ENCODE measurements around the gene PURB. TPM values are rescaled to one million over a fixed set of nuclear protein-coding genes. Genes with fewer than 3 reads are reported as not detected.
"Not testable (repeated sequence)": the region's sequence is repeated elsewhere in the genome, so short reads cannot be mapped to it uniquely, and the experiment has no call there.

The PURB gene
- polyA plus RNA-seq, 3 donors, result 3.0 to 13.0 (median 3.0) TPM

- Mint-ChIP-seq H3K4me3 (peak overlapping the region; percentile 81 to 91), H3K4me1 (peaks cover 62% of the 10 kb centered on the region), H3K36me3 (peaks cover 12 to 14% of the 10 kb centered on the region in 2 donors), H3K27me3 (ENCODE audit: low read depth in 3 of 3) (no peaks in the 10 kb centered on the region), H3K27ac (peak overlapping the region; percentile 84 to 99 (median 92)), H3K9me3 (no peaks in the 10 kb centered on the region)
- Histone ChIP-seq H3K4me1 (ENCODE audit: control insufficient read depth in 1 of 2, insufficient read depth in 2 of 2, low read length in 2 of 2) (peaks cover 52 to 69% of the 10 kb centered on the region in 2 donors), H3K9me3 (replicated peaks in 1 of 2; ENCODE audit: control insufficient read depth in 1 of 2, insufficient read depth in 1 of 2, low read length in 2 of 2) (no peaks in the 10 kb centered on the region), H3K36me3 (replicated peaks in 1 of 2; ENCODE audit: control insufficient read depth in 1 of 2, insufficient read depth in 2 of 2, low read length in 2 of 2) (peaks cover 3 to 9% of the 10 kb centered on the region in 2 donors), H4K20me1 (ENCODE audit: insufficient read depth, low read length) (peaks cover 49% of the 10 kb centered on the region), H3K4me2 (replicated peaks; ENCODE audit: extremely low read depth, low read length, poor library complexity, severe bottlenecking) (peak overlapping the region; percentile 95), H2AFZ (ENCODE audit: insufficient read depth, low read depth, low read length, poor library complexity, severe bottlenecking) (no peak overlapping the region), H3K79me2 (ENCODE audit: insufficient read depth, low read length) (peaks cover 78% of the 10 kb centered on the region), H3K27ac (ENCODE audit: low read depth in 1 of 2, low read length in 2 of 2) (peak overlapping the region in 1 of 2 donors; percentile 92), H3K27me3 (ENCODE audit: control insufficient read depth in 2 of 2, insufficient read depth in 2 of 2, low read length in 2 of 2) (no peaks in the 10 kb centered on the region), H3K9ac (ENCODE audit: insufficient read depth, low read length, poor library complexity, severe bottlenecking) (no peak overlapping the region), H3K4me3 (replicated peaks in 1 of 3; ENCODE audit: low read depth in 2 of 3, low read length in 3 of 3) (peak overlapping the region in 2 of 3 experiments; percentile 89 to 98)
- DNase-seq, result peak; percentile 38 to 79 (median 54)
- intact Hi-C loops (cut with micrococcal nuclease), result loop anchor here (5.0 to 10.0 kb wide), 7 partner anchors 42 to 801 kb away; partner anchors contain the start of genes DBNL (in 1 of the 2), PPIA (in 1 of the 2), PURB (in 1 of the 2) and TMED4 (in 1 of the 2)
- no peak for TF ChIP-seq CTCF (IDR thresholded peaks at IDR 0.05)
These were observed 39.9 kb downstream of the PURB start for GRCh38 chr7:44845451-44845850.

GRCh38 chr7:44843440-44843839 is 41.9 kb downstream of the PURB start:
- H2AFZ ChIP-seq (ENCODE audit: insufficient read depth, low read depth, low read length, poor library complexity, severe bottlenecking); H3K4me2 ChIP-seq (replicated peaks; ENCODE audit: extremely low read depth, low read length, poor library complexity, severe bottlenecking); H3K4me3 ChIP-seq (replicated peaks in 1 of 3; ENCODE audit: low read depth in 2 of 3, low read length in 3 of 3); DNase-seq; H3K27ac Mint-ChIP-seq; H3K27ac ChIP-seq (ENCODE audit: low read depth in 1 of 2, low read length in 2 of 2); H3K9ac ChIP-seq (ENCODE audit: insufficient read depth, low read length, poor library complexity, severe bottlenecking); H3K27me3 Mint-ChIP-seq (ENCODE audit: low read depth in 3 of 3); H3K9me3 Mint-ChIP-seq; H3K27me3 ChIP-seq (ENCODE audit: control insufficient read depth in 2 of 2, insufficient read depth in 2 of 2, low read length in 2 of 2); H3K9me3 ChIP-seq (replicated peaks in 1 of 2; ENCODE audit: control insufficient read depth in 1 of 2, insufficient read depth in 1 of 2, low read length in 2 of 2); H3K4me3 Mint-ChIP-seq: not testable (repeated sequence)
- H3K4me1 Mint-ChIP-seq, result peaks cover 47% of the 10 kb centered on the region
- intact Hi-C loops (cut with micrococcal nuclease), result loop anchor here (5.0 to 10.0 kb wide), 5 partner anchors 46 to 799 kb away; partner anchors contain the start of genes DBNL (in 1 of the 2) and PPIA (in 1 of the 2)
- Histone ChIP-seq H3K79me2 (ENCODE audit: insufficient read depth, low read length) (peaks cover 93% of the 10 kb centered on the region), H4K20me1 (ENCODE audit: insufficient read depth, low read length) (peaks cover 61% of the 10 kb centered on the region), H3K4me1 (ENCODE audit: control insufficient read depth in 1 of 2, insufficient read depth in 2 of 2, low read length in 2 of 2) (peaks cover 38 to 55% of the 10 kb centered on the region in 2 donors), H3K36me3 (replicated peaks in 1 of 2; ENCODE audit: control insufficient read depth in 1 of 2, insufficient read depth in 2 of 2, low read length in 2 of 2) (peaks cover 16 to 22% of the 10 kb centered on the region in 2 donors)
- peaks cover 24 to 29% of the 10 kb centered on the region in 2 donors for H3K36me3 Mint-ChIP-seq
- no CpG with 5 or more reads among the region's 5 CpGs for WGBS (ENCODE audit: insufficient coverage)

GRCh38 chr7:44842675-44843074 is 42.7 kb downstream of the PURB start:
- H3K79me2 ChIP-seq (ENCODE audit: insufficient read depth, low read length), result peaks cover 100% of the 10 kb centered on the region
- Mint-ChIP-seq H3K4me1 (peaks cover 47% of the 10 kb centered on the region), H3K27ac (peak overlapping the region; percentile 78 to 93 (median 88)), H3K36me3 (peaks cover 25 to 35% of the 10 kb centered on the region in 2 donors)
- H3K36me3 ChIP-seq (replicated peaks in 1 of 2; ENCODE audit: control insufficient read depth in 1 of 2, insufficient read depth in 2 of 2, low read length in 2 of 2), result peaks cover 18 to 26% of the 10 kb centered on the region in 2 donors
- H3K4me3 Mint-ChIP-seq; H3K27me3 ChIP-seq (ENCODE audit: control insufficient read depth in 2 of 2, insufficient read depth in 2 of 2, low read length in 2 of 2); H3K9me3 Mint-ChIP-seq; DNase-seq; H3K4me2 ChIP-seq (replicated peaks; ENCODE audit: extremely low read depth, low read length, poor library complexity, severe bottlenecking); H3K27me3 Mint-ChIP-seq (ENCODE audit: low read depth in 3 of 3); H3K4me3 ChIP-seq (replicated peaks in 1 of 3; ENCODE audit: low read depth in 2 of 3, low read length in 3 of 3); H3K9me3 ChIP-seq (replicated peaks in 1 of 2; ENCODE audit: control insufficient read depth in 1 of 2, insufficient read depth in 1 of 2, low read length in 2 of 2); H3K9ac ChIP-seq (ENCODE audit: insufficient read depth, low read length, poor library complexity, severe bottlenecking); H2AFZ ChIP-seq (ENCODE audit: insufficient read depth, low read depth, low read length, poor library complexity, severe bottlenecking): not testable (repeated sequence)
- H4K20me1 ChIP-seq (ENCODE audit: insufficient read depth, low read length), result peaks cover 64% of the 10 kb centered on the region
- peak overlapping the region in 1 of 2 donors; percentile 81 for H3K27ac ChIP-seq (ENCODE audit: low read depth in 1 of 2, low read length in 2 of 2)
- intact Hi-C loops (cut with micrococcal nuclease), result loop anchor here (5.0 to 10.0 kb wide), 5 partner anchors 45 to 798 kb away; partner anchors contain the start of genes DBNL (in 1 of the 2) and PPIA (in 1 of the 2)
- 91% methylated on average over 4 of the region's 8 CpGs for WGBS (ENCODE audit: insufficient coverage)
- H3K4me1 ChIP-seq (ENCODE audit: control insufficient read depth in 1 of 2, insufficient read depth in 2 of 2, low read length in 2 of 2), result peaks cover 38 to 54% of the 10 kb centered on the region in 2 donors

Data from CD14-positive monocyte (primary cell).